GM21723 (cell line): ENCODE results near the gene MYBPH.

Experiments used
- ATAC-seq: cut with Tn5 transposase; IDR thresholded peaks from one replicate; pipeline ENCODE4 v1.9.1; 2021; ENCODE audit warnings: mild to moderate bottlenecking, moderate library complexity; ENCODE audit not compliant: unreplicated experiment

Gene MYBPH

DNA sequence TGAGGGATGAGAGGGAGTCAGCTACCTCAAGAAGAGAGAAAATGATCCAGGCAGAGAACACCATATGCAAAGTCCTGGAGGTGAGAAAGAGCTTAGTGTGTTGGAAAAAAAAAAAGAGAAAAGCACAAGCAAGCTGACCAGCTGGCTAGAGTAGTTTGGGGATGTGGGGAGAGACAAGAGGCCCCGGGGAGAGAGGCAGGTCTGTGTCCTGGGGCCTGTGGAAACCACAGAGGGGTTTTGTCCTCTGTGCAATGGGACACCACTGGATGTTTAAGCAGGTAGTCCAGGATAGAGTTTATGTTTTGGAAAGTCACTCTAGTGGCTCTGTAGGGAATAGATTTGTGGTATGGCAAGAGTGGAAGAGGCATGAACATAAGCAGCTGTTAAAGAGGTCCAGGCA is 25.3 kb upstream of the MYBPH start:
- ATAC-seq = no peak

DNA sequence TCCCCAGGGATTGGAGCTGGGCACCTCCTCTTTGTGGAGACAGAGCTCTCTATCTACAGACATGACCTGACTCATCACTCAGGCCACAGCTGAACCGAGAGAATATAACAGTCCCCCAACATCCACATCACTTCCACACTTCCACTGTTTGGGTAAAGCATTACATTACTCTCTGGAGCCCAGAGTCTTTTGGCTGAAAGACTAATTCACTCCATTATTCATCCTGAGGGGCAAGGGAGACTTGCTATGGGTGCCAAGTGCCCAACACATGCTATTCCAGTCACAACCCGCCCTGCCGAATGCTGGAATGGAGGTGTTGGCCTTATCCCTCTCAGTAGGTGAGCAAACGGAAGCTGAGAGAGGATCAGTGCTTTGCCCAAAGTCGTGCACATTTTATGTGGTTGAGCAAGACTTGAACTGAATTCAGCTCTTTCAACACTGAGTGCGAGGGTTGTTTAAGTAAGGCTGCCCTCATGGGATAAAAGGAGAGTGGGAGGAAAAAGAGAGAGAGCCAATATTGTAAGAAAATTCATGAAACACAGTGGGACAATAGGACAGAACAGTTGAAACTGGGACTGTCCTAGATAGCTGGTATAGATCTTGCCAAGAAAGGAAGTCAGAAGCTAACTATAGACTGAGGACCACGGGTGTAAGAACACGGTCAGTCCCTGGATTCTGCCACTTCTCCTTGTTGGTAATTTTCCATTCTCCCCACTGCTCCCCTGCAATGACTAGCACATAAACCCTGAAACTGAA is 24.4 kb upstream of the MYBPH start:
- no peak for ATAC-seq

DNA sequence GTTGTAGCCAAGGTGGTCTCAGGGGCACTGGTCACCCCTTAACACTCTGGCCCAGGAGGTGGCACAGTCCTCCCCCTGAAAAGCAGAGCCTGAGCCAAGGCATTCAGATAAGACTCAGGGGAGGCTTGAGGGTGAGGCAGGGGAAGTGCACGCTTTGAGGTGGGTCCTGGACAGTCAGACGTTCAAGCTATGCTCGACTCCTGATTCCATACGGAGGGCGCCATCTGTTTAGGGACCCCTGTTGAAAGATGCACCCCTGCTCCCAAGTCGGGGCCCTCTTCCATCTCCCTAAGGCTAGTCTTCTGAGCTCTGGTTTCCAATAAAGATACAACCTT is 23.8 kb upstream of the MYBPH start:
- ATAC-seq = no peak

DNA sequence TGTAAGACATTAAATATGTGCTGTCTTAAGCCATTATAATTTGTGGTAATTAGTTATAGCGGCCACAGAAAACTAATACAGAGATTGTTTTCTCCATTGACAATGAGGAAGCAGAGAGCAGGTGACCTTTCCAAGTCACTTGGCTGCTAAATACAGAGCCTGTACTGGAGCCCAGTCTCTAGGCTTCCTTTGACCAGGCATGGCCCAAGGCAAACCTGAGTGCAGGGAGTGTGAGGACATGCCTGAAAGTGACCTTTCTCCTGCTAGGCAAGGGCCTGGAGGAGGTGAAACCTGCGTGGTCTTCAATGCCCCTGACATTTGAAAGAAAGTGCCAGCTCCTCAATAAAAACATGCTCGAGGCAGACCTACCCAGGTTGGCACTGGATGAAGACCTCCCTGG is 23.4 kb upstream of the MYBPH start:
- ATAC-seq = no peak

DNA sequence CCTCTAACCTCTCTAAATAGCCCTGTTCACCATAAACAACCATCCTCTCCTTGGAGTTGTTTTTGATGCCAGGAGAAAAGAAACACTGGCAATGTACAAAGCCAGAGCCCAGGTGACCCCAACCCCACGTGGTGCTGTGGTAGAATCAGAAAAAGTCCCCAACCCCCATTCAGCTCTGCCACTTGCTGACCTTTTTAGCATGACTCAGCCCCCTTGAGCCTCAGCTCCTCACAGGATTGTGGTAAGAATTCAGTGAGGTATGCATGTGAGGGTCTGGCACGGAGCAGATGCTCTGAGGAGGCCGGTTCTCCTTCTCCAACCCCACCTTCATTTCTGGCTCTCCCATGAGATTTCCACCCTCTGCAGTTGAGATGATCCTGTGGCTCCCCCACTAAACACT is 22.0 kb upstream of the MYBPH start:
- no peak for ATAC-seq

DNA sequence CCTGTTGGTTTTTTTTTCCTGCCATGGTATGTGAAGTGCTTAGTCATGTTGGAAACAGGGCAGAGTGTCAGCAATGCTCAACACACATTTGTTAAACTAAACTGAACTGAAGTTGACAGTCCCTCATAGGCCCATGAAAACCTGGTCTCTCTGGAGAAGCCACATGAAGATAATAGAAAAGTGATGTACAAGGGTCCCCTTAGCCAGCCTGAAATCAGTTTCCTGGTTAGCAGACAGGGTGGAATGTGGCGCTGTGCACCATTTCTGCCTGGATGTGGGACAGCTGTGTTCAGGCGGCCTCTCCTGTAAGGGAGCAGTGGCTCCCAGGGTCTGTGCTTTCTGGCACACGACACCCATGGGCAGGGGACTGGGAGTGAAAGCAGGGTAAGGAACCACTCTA is 20.7 kb upstream of the MYBPH start:
- no peak for ATAC-seq

DNA sequence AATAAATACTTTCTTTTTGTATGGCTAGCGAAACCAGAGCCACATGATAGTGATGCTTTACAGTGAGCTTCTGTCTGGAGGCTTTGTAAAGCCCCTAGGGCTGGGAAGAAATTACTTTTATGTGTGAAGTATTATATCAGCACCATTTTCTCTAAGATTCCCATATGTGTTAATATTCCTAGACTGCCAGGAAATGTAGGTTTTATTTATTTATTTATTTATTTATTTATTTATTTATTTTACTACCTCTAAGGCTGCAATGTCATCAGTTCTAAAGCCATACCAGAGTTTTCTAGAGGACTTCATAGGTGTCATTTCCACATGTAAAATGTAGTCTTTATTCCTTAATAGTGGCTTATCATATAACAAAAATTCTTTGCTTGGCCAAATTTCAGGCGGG is 15.3 kb upstream of the MYBPH start:
- no peak for ATAC-seq

DNA sequence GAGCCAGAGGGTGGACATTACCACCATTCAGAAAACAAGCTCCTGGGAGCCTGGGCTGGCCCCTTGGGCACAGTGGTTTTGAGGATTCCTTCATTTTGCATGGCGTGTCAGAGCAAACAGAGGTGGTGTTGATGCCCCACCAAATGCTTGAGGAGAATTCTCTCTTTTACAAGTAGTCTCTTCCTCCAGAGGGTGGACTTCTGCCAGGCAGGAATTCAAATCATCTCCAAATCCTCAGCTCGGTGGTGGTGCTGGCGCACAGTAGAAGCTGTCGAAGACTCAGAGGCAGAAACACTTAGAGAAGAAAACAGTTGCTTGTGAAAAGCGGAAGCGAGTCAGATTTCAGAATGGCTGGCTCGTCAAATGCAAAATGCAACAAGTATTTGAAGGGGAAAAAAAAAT is 14.3 kb upstream of the MYBPH start:
- no peak for ATAC-seq

DNA sequence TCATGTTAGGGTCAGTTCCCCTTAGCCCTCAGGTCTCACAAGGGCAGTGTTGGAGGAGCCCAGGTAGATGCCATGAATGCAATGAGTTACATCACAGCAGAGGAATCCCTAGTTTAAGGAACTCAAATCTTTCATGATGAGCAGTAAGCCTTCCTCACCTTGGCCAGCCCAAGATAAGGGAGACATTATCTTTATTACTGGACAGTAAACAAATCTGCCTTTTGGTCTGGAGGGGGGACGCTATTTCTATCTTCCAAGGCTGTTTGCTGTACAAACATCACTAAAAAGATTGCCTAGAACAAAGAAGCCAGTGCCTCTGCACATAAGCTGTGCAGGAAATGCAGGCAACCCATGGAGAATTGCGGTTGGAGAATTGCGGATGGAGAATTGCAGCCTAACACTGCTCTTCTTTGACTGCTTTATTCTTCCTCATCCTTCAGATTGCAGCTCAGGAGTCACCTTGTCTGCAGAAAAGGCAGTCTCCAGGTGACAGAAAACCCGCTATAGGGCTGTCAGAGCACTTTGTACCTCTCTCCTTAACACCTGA is 13.1 kb upstream of the MYBPH start:
- no peak for ATAC-seq

DNA sequence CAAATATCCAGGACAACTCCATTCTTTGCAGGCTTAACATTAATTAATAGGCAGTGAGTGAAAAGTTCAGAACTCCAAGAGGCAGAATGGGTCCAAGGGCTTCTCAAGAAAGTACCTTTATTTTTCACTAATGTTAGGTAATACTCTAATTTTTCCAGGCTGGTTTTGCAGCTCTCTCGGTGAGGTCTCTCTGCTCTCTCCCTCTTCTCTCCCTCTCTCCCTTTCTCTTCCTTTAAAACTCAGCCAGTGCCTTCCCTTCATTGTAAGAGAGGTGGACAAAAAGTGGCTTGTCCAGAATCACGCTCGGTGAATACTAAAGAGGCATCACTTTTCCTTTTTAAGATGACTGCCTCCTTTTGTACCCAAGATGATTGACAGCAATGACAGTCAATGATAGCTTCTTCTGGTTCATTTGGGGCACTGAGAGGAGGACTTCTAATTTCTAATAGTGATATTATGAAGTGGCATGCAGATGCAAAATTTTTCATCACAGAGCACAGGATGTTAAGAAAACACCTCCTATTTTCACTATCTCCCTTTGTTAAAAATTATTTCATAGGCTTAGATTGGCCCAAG is 12.2 kb upstream of the MYBPH start:
- no peak for ATAC-seq

DNA sequence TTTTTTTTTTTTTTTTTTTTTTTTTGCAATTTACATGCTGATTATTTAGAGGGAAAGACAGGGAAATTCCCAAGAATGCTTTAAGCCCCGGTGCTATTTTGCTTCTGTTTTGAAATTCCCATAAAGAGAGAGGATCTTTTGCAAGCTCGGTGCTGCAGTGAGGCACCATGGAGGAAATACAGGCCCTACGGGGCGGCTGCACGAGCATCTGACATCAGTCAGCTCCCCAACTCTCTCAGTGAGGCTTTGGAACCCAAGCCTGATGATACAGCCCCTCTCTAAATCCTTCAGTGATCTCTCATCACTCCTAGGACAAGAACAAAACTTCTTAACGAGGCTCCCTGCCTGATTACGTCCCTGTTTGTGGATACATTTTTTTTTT is 11.7 kb upstream of the MYBPH start:
- ATAC-seq = no peak

DNA sequence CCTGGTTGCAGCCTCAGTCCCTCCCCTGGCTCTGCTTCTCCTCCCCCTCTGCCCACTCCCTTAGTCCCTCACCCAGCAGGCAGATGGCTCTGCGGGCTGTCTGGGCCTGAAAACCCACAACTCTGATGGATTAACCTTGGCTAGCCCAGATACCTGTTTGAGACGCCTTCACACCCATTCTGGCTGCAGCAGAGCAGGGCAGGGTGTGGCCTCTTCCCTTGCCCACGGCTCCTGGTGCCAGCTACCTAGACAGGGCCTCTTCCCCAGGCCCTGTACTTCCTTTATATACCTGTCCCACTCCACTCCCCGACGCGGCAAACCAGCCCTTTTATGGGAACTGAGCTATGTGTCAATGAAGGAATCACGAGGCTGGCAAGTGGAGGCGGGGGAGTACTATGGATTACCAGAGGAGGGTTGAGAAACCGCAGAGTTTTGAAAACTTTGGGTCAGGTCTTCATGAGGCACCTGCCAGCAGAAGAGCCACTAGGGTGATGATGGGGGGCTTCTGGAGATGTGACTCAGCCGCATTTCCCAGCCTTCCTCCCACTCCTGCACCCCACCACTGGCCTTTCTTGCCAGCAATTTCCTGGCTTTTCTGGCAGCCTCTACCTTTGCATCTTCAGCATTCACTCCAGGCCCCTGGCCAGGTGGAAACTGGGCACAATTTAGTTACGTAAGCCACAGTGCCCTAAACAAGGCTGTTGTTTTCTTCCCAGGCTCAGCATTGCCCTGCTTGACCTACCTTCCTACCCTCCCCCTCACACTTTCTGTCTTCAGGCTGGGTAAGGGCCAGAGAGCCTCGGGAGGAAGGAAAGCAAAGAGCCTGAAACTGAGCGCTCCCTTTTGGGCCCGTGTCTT is 11.0 kb upstream of the MYBPH start, which contains the start of gene CHI3L1:
TSS of gene CHI3L1 (minus strand) at position 259 of the 858 bp plus-strand sequence. CDS start at position 178, 81 bp downstream.
- no peak for ATAC-seq

DNA sequence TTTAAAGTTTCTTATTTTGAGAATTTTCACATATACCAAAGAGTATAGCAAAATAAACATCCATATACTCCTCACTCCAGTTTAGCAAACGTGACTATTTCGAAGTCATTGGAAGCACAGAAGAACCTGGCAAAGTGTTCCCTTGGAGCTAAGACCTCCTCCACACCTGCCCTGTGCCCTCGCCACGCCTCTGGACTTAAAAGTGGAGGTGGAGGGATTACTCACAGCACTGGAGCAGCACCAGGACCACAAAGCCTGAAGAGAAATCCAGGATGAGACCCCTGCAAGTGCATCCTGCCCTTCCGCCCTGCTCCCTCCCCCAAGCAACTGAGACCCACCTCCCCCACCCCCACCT is 10.4 kb upstream of the MYBPH start:
- ATAC-seq = no peak

DNA sequence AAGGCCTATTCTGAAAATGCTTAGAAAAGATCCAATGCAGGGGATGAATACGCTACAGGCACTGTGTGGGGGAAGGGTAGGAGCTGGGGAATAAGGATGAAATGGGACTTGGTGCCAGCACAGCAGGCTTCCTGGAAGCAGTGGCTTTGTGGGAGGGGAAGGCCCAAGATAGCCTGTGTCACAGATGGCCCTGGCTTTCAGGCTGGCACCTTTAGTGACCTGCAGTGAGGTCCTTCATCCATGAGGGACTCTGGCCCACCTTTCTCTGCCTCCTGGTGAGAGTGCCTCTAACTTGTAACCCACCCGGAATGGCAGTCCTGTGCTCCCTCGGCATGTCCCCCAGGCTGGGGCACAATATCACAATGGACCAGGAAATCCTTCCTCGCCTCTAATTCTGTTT is 10.0 kb upstream of the MYBPH start:
- no peak for ATAC-seq

DNA sequence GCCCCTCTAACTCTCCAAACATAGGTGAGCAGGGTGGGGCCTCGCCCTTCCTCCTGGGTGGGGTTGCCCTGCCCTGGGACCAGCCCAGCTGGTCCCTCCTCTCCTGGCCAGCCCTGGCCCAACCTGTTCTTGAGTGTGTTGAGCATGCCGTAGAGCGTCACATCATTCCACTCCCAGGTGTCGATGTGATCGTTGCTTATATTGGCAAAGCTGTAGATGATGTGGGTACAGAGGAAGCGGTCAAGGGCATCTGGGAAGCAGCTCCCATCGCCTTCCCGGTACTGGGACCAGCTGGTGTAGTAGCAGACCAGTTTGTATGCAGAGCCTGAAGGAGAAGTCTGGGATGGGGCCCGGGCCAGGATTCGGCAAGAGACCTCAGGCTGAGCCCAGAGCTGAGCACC is 9.4 kb upstream of the MYBPH start:
- no peak for ATAC-seq

DNA sequence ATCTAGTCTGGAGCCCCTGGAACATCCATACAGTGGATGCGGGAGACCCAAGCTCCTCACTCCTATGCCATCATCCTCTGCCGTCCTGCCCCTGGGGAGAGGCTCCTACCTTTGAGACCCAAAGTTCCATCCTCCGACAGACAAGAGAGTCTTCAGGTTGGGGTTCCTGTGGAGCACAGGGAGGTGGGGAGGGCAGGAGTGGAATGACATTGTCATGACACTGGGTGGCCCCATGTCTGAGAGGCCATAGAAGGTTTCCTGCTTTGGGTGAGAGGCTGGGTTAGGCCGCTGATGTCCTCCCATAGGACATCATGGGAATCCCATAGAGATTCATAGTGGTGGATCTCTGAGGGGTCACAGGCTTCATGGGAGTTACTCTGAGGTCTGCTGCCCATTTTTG is 8.8 kb upstream of the MYBPH start:
- no peak for ATAC-seq

DNA sequence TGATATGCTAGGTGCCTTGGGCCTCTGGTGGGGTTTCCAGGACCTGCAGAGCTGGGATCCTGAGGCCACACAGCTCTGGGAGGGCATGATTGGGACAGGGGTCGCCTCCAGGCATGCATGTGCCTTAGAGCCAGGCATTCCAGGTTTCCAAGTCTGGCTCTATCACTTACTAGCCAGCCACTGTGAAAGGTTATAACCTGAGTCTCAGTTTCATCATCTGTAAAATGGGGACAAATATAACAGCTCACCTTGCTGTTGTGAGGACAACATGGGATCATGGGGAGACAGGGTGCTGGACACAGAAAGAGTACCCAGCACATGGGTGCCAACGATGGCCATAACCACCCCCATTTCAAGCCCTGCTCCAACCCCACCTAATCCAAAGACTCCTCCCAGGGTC is 8.2 kb upstream of the MYBPH start:
- no peak for ATAC-seq

DNA sequence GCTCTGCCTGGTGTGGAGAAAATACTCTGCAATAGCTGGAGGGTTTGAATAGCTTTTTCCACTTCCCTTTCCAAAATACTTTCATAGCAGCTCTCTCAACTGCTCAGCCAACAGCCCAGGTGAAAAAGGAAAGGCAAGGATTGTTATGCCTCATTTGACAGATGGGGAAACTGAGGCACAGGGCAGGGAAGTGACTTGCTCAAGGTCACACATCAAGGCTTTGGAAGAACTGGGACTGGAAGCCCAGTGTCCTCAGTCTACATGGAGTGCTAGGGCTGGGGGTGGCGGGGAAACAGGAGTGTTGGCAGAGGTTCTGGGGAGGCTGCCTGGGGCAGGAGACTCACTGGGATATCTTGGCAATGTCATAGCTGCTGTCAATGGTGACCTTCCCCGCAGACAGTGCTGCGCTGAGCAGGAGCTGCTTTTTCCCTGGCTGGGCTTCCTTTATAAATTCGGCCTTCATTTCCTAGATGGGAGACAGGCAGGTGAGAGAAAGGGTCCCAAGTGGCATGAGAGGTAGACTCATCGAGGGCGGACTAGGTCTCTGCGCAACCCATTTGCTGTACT is 6.8 kb upstream of the MYBPH start:
- no peak for ATAC-seq

DNA sequence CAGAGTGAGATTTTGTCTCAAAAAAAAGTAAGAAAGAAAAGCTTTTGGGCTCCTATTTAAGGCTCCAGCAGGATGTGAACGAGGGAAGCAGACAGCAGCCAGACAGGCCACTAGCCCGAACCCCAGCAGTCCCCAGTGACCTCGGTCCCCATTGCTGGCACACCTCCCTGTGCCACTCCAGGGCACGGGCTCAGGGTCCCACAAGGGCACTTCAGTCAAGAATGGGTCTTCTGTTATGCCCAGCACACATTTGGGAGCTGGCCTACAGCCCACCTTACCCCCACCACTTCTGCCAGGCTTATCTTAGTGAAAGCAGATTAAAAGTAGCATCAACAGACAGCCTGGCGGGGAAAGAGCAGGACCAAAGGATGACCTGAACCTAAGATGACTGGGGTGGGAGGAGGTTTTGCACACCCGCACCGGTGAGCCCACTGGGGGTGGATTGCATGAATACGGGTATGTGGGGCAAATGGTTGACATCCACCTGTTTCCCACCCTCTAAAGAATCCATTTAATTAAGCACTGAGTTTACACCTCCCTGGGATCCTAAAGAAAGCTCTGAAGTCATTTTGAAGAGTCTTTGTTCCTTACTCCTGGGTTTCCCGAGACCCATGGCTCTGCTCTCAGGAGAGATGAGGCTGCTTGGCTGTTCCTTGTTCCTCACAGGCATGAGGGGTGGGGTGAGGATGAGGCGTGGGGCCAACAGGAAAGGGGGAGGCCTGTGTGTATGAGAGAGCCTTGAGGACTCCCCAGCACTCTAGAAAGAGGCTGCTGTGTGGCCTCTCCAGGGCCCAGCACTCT is 6.2 kb upstream of the MYBPH start:
- ATAC-seq = no peak

DNA sequence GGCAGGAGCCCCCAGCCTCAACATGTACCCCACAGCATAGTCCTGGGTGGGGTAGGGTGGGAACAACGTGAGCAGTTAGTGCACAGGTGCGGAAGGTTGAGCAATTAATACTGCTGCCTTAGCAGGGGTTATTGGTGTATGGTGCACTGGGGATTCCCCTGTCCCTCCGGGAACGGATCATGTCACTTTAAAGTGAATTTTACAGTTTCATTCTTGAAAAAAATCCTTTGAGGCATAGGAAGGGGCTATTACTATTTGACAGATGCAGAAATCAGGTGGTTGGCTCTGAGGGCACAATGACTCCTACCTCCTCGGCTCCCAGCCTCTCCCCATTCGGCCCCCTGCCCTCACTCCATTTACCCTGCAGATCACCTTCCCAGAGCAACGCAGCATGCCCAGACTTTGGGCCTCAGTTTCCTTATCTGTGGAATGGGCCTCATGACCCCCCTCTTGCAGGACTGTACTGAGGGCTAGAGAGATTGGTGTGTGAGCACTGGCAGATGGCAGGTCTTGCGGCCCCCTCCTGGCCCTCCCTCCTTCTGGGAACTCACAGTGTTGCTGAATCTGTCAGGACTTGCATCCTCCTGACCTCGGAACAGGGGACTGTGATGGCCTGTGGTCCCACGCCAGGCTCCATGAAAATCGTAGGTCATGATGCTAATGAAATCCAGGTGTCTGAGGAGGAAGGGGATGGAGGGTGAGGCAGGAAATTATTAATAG is 5.1 kb upstream of the MYBPH start:
- no peak for ATAC-seq
